Activated CD8-positive, alpha-beta memory T cell treated with anti-CD3 and anti-CD28 coated beads, Interleukin-2, amount 10 ng/mL, durations not matched to agents 7 days and 5 days (primary cell): ENCODE measurements around the gene CEBPZ. TPM values are rescaled to one million over a fixed set of nuclear protein-coding genes. Genes with fewer than 3 reads are reported as not detected.
A peak's percentile ranks its signal among the peaks of the same experiment; 100 is the strongest.

Source experiments
- ATAC-seq: fragments of 150-1000 bp; cut with Tn5 transposase; one replicate; pipeline ENCODE4 v1.10.0; 2021; ENCODE audit warnings: moderate library complexity
- CTCF ChIA-PET: fragments of 350-600 bp; sonication (Branson Sonifier 250); formaldehyde crosslinking; loops from one replicate; lab custom pipeline; 2021; ENCODE audit warnings: antibody characterized with exemption; lab: Charles Lee
- DNase-seq: peaks from one replicate; pipeline ENCODE4 v3.0.0-alpha.2; 2020
- H3K27ac Mint-ChIP-seq: one replicate; pipeline ENCODE4 v1.8.0; 2021; ENCODE audit warnings: mild to moderate bottlenecking, mixed read lengths
- H3K27me3 Mint-ChIP-seq: one replicate; pipeline ENCODE4 v1.8.0; 2021; ENCODE audit warnings: mixed read lengths
- H3K36me3 Mint-ChIP-seq: one replicate; pipeline ENCODE4 v1.8.0; 2021; ENCODE audit warnings: mild to moderate bottlenecking, mixed read lengths
- H3K4me1 Mint-ChIP-seq: one replicate; pipeline ENCODE4 v1.8.0; 2021; ENCODE audit warnings: mixed read lengths
- H3K4me3 Mint-ChIP-seq: one replicate; pipeline ENCODE4 v1.8.0; 2021; ENCODE audit warnings: mild to moderate bottlenecking, moderate library complexity, mixed read lengths
- H3K9me3 Mint-ChIP-seq: one replicate; pipeline ENCODE4 v1.8.0; 2022; ENCODE audit warnings: low read depth, mixed read lengths
- total RNA-seq, 2 experiments: library from RNA; stranded (reverse); gene quantifications; one replicate each; pipeline ENCODE4 v1.2.3, GENCODE V29; 2021

The CEBPZ gene, protein sequence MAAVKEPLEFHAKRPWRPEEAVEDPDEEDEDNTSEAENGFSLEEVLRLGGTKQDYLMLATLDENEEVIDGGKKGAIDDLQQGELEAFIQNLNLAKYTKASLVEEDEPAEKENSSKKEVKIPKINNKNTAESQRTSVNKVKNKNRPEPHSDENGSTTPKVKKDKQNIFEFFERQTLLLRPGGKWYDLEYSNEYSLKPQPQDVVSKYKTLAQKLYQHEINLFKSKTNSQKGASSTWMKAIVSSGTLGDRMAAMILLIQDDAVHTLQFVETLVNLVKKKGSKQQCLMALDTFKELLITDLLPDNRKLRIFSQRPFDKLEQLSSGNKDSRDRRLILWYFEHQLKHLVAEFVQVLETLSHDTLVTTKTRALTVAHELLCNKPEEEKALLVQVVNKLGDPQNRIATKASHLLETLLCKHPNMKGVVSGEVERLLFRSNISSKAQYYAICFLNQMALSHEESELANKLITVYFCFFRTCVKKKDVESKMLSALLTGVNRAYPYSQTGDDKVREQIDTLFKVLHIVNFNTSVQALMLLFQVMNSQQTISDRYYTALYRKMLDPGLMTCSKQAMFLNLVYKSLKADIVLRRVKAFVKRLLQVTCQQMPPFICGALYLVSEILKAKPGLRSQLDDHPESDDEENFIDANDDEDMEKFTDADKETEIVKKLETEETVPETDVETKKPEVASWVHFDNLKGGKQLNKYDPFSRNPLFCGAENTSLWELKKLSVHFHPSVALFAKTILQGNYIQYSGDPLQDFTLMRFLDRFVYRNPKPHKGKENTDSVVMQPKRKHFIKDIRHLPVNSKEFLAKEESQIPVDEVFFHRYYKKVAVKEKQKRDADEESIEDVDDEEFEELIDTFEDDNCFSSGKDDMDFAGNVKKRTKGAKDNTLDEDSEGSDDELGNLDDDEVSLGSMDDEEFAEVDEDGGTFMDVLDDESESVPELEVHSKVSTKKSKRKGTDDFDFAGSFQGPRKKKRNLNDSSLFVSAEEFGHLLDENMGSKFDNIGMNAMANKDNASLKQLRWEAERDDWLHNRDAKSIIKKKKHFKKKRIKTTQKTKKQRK
- total RNA-seq = 10 to 100 TPM; 52.2 to 73.3 TPM

DNA sequence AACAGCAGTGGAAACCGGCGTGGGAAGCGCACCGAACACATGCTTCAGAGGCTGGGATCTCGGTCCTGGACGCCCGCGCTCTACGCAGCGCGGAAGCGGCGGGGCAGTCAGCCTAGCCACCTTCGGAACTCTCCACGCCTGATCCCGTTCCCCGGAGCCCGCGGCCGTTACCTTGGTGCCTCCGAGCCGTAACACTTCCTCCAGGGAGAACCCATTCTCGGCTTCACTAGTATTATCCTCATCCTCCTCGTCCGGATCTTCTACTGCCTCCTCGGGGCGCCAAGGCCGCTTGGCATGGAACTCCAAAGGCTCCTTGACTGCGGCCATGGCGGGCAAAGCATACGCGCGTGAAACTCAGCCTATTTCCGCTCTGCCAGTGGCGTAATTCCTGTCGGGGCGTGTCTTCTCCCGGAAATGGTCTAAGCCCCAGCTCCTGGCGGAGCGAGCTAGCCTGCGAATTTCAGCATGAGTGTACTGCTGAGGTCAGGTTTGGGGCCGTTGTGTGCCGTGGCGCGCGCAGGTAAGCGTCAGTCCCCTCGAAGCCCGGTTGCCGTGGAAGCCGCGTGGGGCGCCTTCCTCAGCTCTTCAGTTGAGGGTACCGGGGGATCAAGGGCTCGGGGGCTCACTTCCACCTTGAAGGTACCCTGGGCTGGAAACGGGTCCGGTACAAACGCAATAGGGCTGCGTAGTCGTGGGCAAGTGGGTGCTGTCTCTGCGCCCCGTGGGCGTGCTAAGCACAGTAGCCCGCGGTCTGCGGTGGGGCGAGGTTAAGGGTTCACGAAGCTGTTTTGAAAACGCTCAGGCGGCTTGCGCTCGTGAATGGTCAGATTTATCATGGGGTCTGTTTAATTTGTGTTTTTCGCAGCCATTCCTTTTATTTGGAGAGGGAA, at the start of gene CEBPZ, which contains the start of gene NDUFAF7:
Gene CEBPZ, minus strand, starts transcription at position 356 of the 890 bp plus-strand sequence. Its CDS starts 29 bp downstream, at position 327.
Gene NDUFAF7, plus strand, starts transcription at position 418 of the 890 bp plus-strand sequence. Its CDS starts 48 bp downstream, at position 466.
- ATAC-seq = peak; percentile 95
- peaks cover 37% of the 10 kb centered on the region for H3K36me3 Mint-ChIP-seq
- no peaks in the 10 kb centered on the region for H3K27me3 Mint-ChIP-seq
- peak; percentile 94 for DNase-seq
- peaks cover 37% of the 10 kb centered on the region for H3K4me1 Mint-ChIP-seq
- CTCF ChIA-PET = interaction anchor here (0.6 to 1.8 kb wide), 7 partner anchors 10 to 646 kb away, joined by 3 to 4 read pairs (median 3); no protein-coding TSS in a partner anchor
- H3K4me3 Mint-ChIP-seq = no peak within 1 kb of the TSS
- no peaks in the 10 kb centered on the region for H3K9me3 Mint-ChIP-seq
- H3K27ac Mint-ChIP-seq = no peak within 1 kb of the TSS

DNA sequence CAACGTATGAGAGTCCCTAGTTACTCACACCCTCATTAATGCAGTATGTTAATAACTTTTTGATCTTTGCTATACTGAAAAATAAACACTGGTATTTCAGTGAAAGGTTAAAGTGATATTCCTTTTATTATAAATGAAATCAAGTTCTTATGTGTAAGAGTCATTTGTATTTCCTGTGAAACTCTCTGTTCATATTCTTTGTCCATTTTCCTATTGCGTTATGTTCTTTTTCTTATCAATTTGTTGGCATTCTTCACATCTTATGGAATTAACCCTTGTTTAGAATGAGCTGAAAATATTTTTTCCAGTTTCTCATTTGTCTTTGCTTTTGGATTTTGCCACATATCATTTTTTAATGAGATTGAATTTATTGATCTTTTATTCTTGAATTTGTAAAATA, 44.9 kb upstream of the CEBPZ start:
- Mint-ChIP-seq H3K27ac (no peak overlapping the region), H3K36me3 (peaks cover 12% of the 10 kb centered on the region), H3K27me3 (no peaks in the 10 kb centered on the region), H3K4me3 (no peak overlapping the region), H3K9me3 (no peaks in the 10 kb centered on the region), H3K4me1 (no peaks in the 10 kb centered on the region)
- DNase-seq (no peak), ATAC-seq (no peak)
- CTCF ChIA-PET = no interaction called here

DNA sequence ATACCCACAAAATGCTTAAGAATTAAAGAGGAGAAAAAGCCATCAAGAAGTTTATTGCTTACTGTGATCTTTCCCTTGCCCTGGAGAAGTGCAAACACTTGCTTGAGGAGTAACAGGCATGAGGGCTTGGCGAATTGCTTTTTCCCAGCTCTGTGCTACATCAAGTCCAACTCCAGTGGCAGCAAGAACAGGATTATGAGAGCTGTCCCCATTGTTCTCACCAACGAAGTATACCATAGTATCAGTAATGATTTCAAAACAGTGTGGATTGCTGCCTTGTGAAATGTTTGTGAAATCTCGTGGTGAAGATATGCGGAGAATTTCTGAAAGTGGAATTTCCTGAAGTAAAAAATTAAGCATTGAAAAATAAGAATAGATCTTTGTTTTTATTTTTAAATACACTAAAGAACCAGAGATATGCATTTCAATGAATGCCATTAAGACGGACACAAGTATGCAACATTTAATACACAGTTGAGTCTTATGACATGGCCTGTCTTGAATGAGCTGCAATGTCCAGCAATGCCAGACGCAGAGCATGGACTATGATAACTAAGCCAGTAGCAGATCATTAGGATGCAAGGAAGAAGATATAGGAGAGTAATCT, 43.1 kb upstream of the CEBPZ start:
- H3K27me3 Mint-ChIP-seq = no peaks in the 10 kb centered on the region
- no peaks in the 10 kb centered on the region for H3K9me3 Mint-ChIP-seq
- peaks cover 11% of the 10 kb centered on the region for H3K36me3 Mint-ChIP-seq
- no peak overlapping the region for H3K27ac Mint-ChIP-seq
- CTCF ChIA-PET = no interaction called here
- H3K4me3 Mint-ChIP-seq = no peak overlapping the region
- H3K4me1 Mint-ChIP-seq = no peaks in the 10 kb centered on the region
- ATAC-seq = no peak
- no peak for DNase-seq

DNA sequence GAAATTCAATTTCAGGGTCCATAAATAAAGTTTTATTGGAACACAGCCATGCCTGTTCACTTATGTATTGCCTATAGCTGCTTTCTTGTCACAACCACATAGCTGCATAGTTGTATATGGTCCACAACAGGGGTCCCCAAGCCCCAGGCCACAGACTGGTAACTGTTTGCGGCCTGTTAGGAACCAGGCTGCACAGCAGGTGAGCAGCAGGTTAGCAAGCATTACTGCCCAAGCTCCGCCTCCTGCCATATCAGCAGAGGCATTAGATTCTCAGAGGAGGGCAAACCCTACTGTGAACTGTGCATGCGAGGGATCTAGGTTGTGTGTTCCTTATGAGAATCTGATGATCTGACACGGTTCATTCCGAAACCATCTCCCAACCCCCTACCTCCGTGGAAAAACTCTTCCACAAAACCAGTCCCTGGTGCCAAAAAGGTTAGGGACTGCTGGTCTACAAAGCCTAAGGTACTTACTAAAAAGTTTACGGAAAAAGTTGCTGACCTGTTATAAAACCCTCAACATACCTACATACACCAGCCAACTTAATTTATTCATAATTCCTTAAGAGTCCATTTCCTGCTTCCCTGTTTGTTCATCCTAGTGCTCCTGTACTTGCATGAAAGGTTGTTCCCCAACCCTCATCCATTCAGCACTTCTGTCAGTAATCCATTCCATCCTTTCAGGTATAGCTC, 40.1 kb upstream of the CEBPZ start:
- no peaks in the 10 kb centered on the region for H3K9me3 Mint-ChIP-seq
- DNase-seq = no peak
- H3K27me3 Mint-ChIP-seq = no peaks in the 10 kb centered on the region
- CTCF ChIA-PET = no interaction called here
- no peaks in the 10 kb centered on the region for H3K4me1 Mint-ChIP-seq
- ATAC-seq = no peak
- no peak overlapping the region for H3K4me3 Mint-ChIP-seq
- H3K36me3 Mint-ChIP-seq = peaks cover 21% of the 10 kb centered on the region
- no peak overlapping the region for H3K27ac Mint-ChIP-seq

DNA sequence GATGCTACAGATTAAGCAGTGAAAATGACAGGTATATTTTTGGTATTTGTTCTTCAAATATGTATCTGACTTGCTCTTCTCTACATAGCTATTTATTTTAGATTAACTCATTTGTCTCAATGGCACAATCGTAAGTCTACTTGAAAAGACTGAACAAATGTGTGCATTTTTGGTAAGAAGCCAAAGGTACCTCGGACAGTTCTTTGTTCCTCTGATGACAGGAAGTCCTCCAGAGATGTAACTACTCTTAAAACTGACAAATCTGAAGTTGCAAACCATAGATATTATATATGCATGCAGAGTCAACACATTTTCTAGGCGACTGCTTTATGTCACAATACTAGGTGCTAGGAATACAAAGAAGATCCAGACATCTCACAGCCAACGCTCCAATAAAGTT, 36.7 kb upstream of the CEBPZ start:
- CTCF ChIA-PET = no interaction called here
- Mint-ChIP-seq H3K4me1 (no peaks in the 10 kb centered on the region), H3K36me3 (peaks cover 22% of the 10 kb centered on the region), H3K27ac (no peak overlapping the region), H3K4me3 (no peak overlapping the region), H3K27me3 (no peaks in the 10 kb centered on the region), H3K9me3 (no peaks in the 10 kb centered on the region)
- DNase-seq (no peak), ATAC-seq (no peak)

DNA sequence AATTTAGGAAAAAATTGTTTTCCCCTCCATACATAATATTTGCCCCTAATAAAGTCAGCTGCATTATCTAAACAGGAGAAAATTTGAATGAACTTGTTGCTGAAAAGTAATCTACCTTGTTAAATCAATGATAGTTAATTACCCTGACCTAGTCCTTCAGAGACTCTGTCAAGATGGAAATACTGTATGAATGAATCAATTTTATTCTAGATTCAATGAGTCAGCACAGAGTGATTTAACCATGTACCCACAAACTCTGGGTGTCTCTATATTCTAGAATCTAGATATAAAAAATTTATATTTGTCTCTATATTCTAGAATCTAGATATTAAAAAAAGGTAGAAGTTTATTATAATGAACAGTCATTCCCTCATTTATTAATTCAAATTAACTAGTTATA, 36.3 kb upstream of the CEBPZ start:
- Mint-ChIP-seq H3K4me1 (no peaks in the 10 kb centered on the region), H3K27ac (no peak overlapping the region), H3K36me3 (peaks cover 22% of the 10 kb centered on the region), H3K9me3 (no peaks in the 10 kb centered on the region), H3K27me3 (no peaks in the 10 kb centered on the region), H3K4me3 (no peak overlapping the region)
- DNase-seq (no peak), ATAC-seq (no peak)
- CTCF ChIA-PET = no interaction called here

DNA sequence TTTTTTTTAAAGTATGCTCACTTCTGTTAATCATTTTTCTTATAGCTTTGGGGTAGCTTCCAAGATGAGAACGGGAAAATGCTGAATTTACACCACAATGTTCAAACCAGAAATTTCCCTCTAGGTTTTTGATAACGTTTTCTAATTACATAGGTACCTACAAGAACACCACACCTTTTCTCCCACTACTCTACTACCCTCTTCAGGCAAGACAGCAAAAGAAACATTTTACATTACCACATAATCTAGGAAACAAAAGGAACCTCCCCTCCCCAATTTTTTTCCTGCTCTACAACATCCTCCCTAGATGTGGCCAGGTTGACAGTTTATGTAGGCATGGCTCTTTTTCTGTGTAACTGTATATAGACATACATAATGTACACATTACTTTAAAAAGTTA, 32.4 kb upstream of the CEBPZ start:
- CTCF ChIA-PET = no interaction called here
- Mint-ChIP-seq H3K9me3 (no peaks in the 10 kb centered on the region), H3K27me3 (no peaks in the 10 kb centered on the region), H3K4me3 (no peak overlapping the region), H3K27ac (no peak overlapping the region), H3K36me3 (peaks cover 21% of the 10 kb centered on the region), H3K4me1 (no peaks in the 10 kb centered on the region)
- DNase-seq (no peak), ATAC-seq (no peak)

DNA sequence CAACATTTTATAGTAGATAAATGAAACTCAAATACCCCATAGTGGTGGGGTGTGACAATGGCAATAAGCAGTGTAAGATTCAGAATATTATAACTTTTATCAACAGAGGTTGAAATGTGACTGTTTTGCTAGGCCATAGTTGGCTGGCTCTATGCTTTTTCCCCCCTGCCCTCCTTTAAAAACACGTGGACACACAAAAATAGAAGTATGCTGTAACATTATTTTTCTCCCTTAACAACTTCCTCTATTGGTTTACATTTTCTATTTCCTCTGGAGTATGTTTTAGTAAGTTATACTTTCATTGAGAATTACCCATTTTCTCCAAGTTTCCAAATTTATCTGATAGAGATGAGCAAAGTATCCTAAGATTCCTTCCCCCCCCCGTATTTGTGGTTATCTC, 31.1 kb upstream of the CEBPZ start:
- H3K27ac Mint-ChIP-seq = no peak overlapping the region
- no peaks in the 10 kb centered on the region for H3K4me1 Mint-ChIP-seq
- H3K9me3 Mint-ChIP-seq = no peaks in the 10 kb centered on the region
- H3K4me3 Mint-ChIP-seq = no peak overlapping the region
- DNase-seq (no peak), ATAC-seq (no peak)
- H3K27me3 Mint-ChIP-seq = no peaks in the 10 kb centered on the region
- peaks cover 19% of the 10 kb centered on the region for H3K36me3 Mint-ChIP-seq
- CTCF ChIA-PET = no interaction called here

DNA sequence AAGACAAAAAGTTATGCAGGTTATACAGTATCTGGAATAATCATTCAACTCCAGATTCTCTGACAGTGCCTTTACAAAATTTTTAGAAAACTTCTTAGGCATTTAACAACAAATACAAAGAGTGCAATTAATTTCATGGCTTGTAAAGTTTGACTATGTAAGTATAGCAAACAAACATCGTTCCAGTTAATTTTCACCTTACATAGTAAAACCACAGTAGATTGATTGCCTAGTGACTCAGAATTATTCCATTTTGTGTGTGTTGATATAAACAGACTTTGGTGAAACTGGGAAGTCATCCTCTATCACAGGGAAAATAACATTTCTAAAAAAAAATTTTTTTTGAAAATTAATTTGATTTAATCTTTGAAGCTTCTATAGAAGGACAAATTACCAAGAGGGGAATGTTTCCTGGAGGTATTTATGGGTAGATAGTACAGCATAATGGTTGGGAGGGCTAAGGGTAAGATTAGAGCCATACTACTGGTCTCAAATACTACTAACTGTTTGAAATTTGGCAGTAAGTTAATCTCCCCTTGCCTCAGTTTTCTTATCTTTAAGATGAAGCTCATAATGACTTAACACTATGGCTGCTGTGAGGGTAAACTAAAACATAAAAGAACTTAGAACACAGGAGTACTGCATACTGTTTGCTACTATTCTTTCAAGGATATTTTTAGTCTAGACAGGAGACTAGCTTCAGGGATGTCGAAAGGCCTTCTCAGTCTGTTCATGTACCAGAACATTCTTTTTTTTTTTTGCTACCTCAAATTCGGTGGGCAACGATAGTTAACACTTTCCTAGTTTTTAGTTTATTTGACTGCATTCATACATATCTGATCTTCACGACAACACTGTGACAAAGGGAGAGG, 19.7 kb upstream of the CEBPZ start:
- DNase-seq (no peak), ATAC-seq (no peak)
- Mint-ChIP-seq H3K36me3 (peaks cover 52% of the 10 kb centered on the region), H3K27ac (no peak overlapping the region), H3K4me1 (no peaks in the 10 kb centered on the region), H3K9me3 (no peaks in the 10 kb centered on the region), H3K4me3 (no peak overlapping the region), H3K27me3 (no peaks in the 10 kb centered on the region)
- CTCF ChIA-PET = no interaction called here

DNA sequence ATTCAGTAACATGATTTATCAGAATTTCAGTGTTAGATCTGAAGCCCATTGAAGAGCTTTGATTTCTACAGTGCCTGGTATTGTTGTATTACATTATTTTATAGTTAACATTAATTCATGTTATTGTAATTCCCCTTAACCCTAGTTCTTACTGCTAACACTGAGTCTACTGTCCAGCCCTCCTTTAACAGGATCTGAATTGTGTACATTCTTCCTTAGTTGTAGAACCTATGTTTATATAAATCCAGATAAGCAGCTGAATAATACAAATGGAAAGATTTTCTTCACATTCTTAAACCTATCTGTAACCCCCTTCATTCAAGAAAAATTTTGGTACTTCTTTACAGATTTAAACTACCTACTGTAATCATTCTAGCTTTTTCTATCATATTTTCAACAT, 14.8 kb upstream of the CEBPZ start:
- Mint-ChIP-seq H3K27me3 (no peaks in the 10 kb centered on the region), H3K27ac (no peak overlapping the region), H3K36me3 (peaks cover 63% of the 10 kb centered on the region), H3K9me3 (peaks cover 2% of the 10 kb centered on the region), H3K4me3 (no peak overlapping the region), H3K4me1 (peaks cover 9% of the 10 kb centered on the region)
- DNase-seq (no peak), ATAC-seq (no peak)
- CTCF ChIA-PET = no interaction called here

DNA sequence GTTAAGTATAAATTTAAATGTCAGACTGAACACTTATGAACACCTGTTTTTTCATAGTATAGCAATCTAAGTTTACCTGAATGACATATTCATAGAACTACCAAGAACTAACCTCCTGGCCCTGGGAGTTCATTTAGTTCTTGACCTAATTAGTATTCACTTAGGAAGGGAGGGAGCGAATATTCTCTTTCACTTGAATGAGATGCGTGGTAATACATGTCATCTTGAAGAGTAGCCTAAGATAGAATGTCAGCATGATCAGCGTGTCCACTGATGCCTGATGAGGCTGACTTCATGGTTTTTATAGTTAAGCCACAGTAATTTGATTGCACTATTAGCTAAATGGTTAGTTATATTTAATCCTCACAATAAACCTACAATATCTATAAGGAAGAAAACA, 13.4 kb upstream of the CEBPZ start:
- CTCF ChIA-PET = interaction anchor here (1.1 kb wide), 1 partner anchor 13 kb away, joined by 4 read pairs; no protein-coding TSS in a partner anchor
- Mint-ChIP-seq H3K36me3 (peaks cover 68% of the 10 kb centered on the region), H3K4me1 (peaks cover 11% of the 10 kb centered on the region), H3K27me3 (no peaks in the 10 kb centered on the region), H3K27ac (no peak overlapping the region), H3K4me3 (no peak overlapping the region), H3K9me3 (peaks cover 2% of the 10 kb centered on the region)
- ATAC-seq (no peak), DNase-seq (no peak)
